G401.6 (cell line): ENCODE data around the gene NMNAT3.

Experiments
- FAIRE-seq: peaks from 2 replicates; lab custom pipeline; 2012; peaks lifted over from hg19 to GRCh38; lab: Jason Lieb, UNC

The NMNAT3 gene

GRCh38 chr3:139519998-139520737 lies 157.6 kb downstream of the NMNAT3 start:
- FAIRE-seq = no peak

DNA sequence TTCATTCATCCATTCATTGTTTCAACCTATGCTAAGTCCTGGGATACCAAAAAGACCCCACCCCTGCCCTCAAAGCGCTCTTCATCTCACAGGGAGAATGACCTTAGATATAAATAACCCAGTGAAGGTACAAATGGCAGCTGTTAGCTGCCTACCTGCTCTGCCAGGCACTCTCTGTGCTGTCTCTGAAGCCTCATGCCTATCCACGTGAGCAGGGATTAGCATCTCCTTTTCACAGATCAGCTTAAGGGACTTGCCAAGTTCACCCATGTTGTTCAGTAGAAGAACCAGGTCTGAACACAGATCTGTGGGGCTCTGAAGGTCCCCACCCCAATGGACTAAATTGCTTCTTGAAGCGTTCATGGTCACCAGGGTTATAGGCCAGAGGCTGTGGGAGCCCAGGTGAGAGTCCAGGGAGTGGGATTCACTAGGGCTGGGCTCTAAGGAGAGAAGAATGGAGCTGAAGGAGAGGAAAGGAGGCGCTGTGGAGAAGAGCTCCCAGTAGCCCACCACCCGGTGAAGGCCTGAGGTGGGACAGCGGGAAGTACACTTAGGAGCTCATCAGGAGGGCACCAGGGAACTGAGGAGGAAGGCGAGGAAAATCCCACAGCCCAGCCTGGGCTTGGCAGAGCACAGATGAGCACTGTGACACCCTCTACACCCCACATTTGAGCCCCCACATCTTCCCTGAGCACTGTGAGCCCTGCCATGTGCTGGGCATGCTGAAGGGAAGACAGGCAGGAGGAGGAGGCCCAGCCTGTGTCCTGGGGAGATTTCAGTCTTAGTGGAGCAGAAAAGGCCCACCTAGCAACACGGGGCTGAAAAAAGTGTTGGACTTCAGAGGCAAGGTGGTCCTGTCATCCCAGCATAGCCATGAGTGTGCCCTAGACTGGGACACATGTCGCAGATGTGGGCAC lies 158.6 kb downstream of the NMNAT3 start:
- no peak for FAIRE-seq

DNA sequence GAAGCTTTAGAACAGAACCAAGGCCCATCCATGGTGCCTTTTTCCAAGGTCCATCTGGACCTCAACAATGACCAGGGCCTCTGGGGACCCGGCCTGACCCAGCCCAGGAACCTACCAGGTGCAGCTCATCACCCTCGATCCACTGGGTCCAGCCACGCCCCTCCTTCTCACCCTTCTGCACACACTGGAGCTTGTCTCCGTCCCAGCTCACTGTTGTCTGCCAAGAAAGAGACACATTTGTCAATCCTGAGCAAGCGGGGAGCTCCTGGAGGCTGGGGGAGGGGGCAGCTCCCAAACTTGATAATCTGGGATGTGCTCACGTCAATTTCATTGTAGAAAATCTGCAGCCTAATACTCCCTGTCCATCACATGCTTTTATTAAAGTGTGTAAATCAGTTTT lies 159.5 kb downstream of the NMNAT3 start:
- FAIRE-seq = no peak

- FAIRE-seq = no peak
Observed at GRCh38 chr3:139517321-139518065, 160.3 kb downstream of the NMNAT3 start.

DNA sequence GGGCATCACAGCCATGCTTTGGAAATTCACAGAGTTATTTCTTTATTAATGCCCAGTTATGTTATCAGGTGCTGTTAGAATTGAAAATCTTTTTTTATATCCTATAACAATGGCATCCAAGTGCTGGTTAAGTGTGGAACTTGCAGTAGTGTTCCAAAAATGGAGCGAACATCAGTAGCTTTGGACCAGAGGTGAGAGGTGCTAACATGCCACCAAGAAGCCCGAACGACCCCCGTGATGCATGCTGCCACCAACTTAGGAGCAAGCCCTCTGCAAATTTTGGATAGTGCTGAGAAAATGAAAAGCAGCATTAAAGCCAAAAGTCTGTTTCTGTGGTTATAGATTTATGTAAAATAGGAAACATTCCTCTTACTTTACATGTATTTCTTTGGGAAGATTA lies 163.0 kb downstream of the NMNAT3 start:
- no peak for FAIRE-seq
